ENCODE measurements around the gene PARVB.
"Not testable (repeated sequence)": the region's sequence is repeated elsewhere in the genome, so short reads cannot be mapped to it uniquely, and the experiment has no call there.

Gene PARVB

GRCh38 chr22:44091021-44091721, 67.1 kb downstream of the PARVB start:
- DNase-seq = no peak

GRCh38 chr22:44091751-44092150, 67.6 kb downstream of the PARVB start:
- no peak for DNase-seq

GRCh38 chr22:44092636-44093220, 68.6 kb downstream of the PARVB start:
- no peak for DNase-seq

GRCh38 chr22:44093791-44094190, 69.7 kb downstream of the PARVB start:
- no peak for DNase-seq

- DNase-seq = no peak
These were observed 70.7 kb downstream of the PARVB start for GRCh38 chr22:44094751-44095302.

GRCh38 chr22:44096736-44097135, 72.6 kb downstream of the PARVB start:
- no peak for DNase-seq

- DNase-seq = no peak
These were observed 73.3 kb downstream of the PARVB start for GRCh38 chr22:44097263-44098020.

- no peak for DNase-seq
These were observed 74.1 kb downstream of the PARVB start for GRCh38 chr22:44098021-44098739.

GRCh38 chr22:44098966-44099530, 74.9 kb downstream of the PARVB start:
- no peak for DNase-seq

- no peak for DNase-seq
These were observed 75.6 kb downstream of the PARVB start for GRCh38 chr22:44099696-44100095.

GRCh38 chr22:44100411-44100810, 76.3 kb downstream of the PARVB start:
- no peak for DNase-seq

- no peak for DNase-seq
These were observed 78.0 kb downstream of the PARVB start for GRCh38 chr22:44102121-44102520.

- no peak for DNase-seq
These were observed 78.8 kb downstream of the PARVB start for GRCh38 chr22:44102856-44103255.

GRCh38 chr22:44103735-44104480, 79.8 kb downstream of the PARVB start:
- no peak for DNase-seq

GRCh38 chr22:44107340-44107739, 83.2 kb downstream of the PARVB start:
- DNase-seq = no peak

GRCh38 chr22:44108076-44108475, 84.0 kb downstream of the PARVB start:
- no peak for DNase-seq

- no peak for DNase-seq
These were observed 84.8 kb downstream of the PARVB start for GRCh38 chr22:44108806-44109385.

GRCh38 chr22:44109416-44109815, 85.3 kb downstream of the PARVB start:
- DNase-seq = no peak

- not testable (repeated sequence) for DNase-seq
These were observed 86.6 kb downstream of the PARVB start for GRCh38 chr22:44110656-44111055.

GRCh38 chr22:44111562-44112155, 87.6 kb downstream of the PARVB start:
- DNase-seq = no peak

GRCh38 chr22:44112191-44112590, 88.1 kb downstream of the PARVB start:
- no peak for DNase-seq

All from NCI-H345 (cell line).